NCI-H510A (cell line): ENCODE results near the gene CLIC6.
"Not testable (repeated sequence)": the region's sequence is repeated elsewhere in the genome, so short reads cannot be mapped to it uniquely, and the experiment has no call there.

Source experiments
- DNase-seq: peaks from one replicate; lab custom pipeline; 2025; lab: John Stamatoyannopoulos, UW

Gene CLIC6

GRCh38 chr21:34693192-34693810, 24.5 kb downstream of the CLIC6 start:
- DNase-seq, result peak; percentile 34

- DNase-seq, result no peak
Observed at GRCh38 chr21:34695434-34695833, 26.6 kb downstream of the CLIC6 start.

- no peak for DNase-seq
Observed at GRCh38 chr21:34696121-34696520, 27.3 kb downstream of the CLIC6 start.

GRCh38 chr21:34697826-34698225, 29.0 kb downstream of the CLIC6 start:
- DNase-seq, result no peak

GRCh38 chr21:34698270-34699015, 29.6 kb downstream of the CLIC6 start:
- no peak for DNase-seq

GRCh38 chr21:34700605-34701004, 31.8 kb downstream of the CLIC6 start:
- DNase-seq, result no peak

- DNase-seq, result no peak
Observed at GRCh38 chr21:34701726-34702125, 32.9 kb downstream of the CLIC6 start.

GRCh38 chr21:34702341-34703170, 33.8 kb downstream of the CLIC6 start:
- DNase-seq, result no peak

GRCh38 chr21:34703571-34703970, 34.8 kb downstream of the CLIC6 start:
- DNase-seq, result no peak

- DNase-seq, result no peak
Observed at GRCh38 chr21:34704119-34704518, 35.3 kb downstream of the CLIC6 start.

GRCh38 chr21:34705011-34705410, 36.2 kb downstream of the CLIC6 start:
- no peak for DNase-seq

- no peak for DNase-seq
Observed at GRCh38 chr21:34706337-34706736, 37.5 kb downstream of the CLIC6 start.

- no peak for DNase-seq
Observed at GRCh38 chr21:34707876-34708325, 39.1 kb downstream of the CLIC6 start.

- no peak for DNase-seq
Observed at GRCh38 chr21:34713621-34714020, 44.8 kb downstream of the CLIC6 start.

- DNase-seq, result no peak
Observed at GRCh38 chr21:34715518-34715917, 46.7 kb downstream of the CLIC6 start.

- no peak for DNase-seq
Observed at GRCh38 chr21:34715985-34716596, 47.3 kb downstream of the CLIC6 start.

- not testable (repeated sequence) for DNase-seq
Observed at GRCh38 chr21:34718529-34718928, 49.7 kb downstream of the CLIC6 start.

- no peak for DNase-seq
Observed at GRCh38 chr21:34722684-34723300, 54.0 kb downstream of the CLIC6 start.

GRCh38 chr21:34724131-34724856, 55.5 kb downstream of the CLIC6 start:
- no peak for DNase-seq

GRCh38 chr21:34724857-34725195, 56.0 kb downstream of the CLIC6 start:
- no peak for DNase-seq

- no peak for DNase-seq
Observed at GRCh38 chr21:34726627-34727337, 58.0 kb downstream of the CLIC6 start.
